Hepatocyte (in vitro differentiated cells): ENCODE measurements around the gene TAAR9. TPM values are rescaled to one million over a fixed set of nuclear protein-coding genes. Genes with fewer than 3 reads are reported as not detected.

Source experiments
- DNase-seq: peaks from one replicate; pipeline ENCODE4 v3.0.0-alpha.2; 2016; ENCODE audit warnings: low spot score
- H2AFZ ChIP-seq: fragments of 200-600 bp; sonication (generic); 2 replicates; pipeline ENCODE4 v1.6.0; 2016; ENCODE audit warnings: antibody characterized with exemption, mild to moderate bottlenecking
- H3K27ac ChIP-seq: fragments of 200-600 bp; sonication (generic); 2 replicates; pipeline ENCODE4 v1.5.1; 2016; ENCODE audit warnings: mild to moderate bottlenecking
- H3K27me3 ChIP-seq: fragments of 200-600 bp; sonication (generic); 2 replicates; pipeline ENCODE4 v1.6.1; 2016
- H3K36me3 ChIP-seq: fragments of 200-600 bp; sonication (generic); replicated peaks from 2 replicates; pipeline ENCODE4 v1.5.1; 2016; ENCODE audit warnings: low read depth; ENCODE audit not compliant: insufficient read depth
- H3K4me1 ChIP-seq: fragments of 200-600 bp; sonication (generic); 2 replicates; pipeline ENCODE4 v1.5.1; 2016; ENCODE audit warnings: mild to moderate bottlenecking, moderate library complexity; ENCODE audit not compliant: insufficient read depth
- H3K4me2 ChIP-seq: fragments of 200-600 bp; sonication (generic); 2 replicates; pipeline ENCODE4 v1.6.0; 2016
- H3K4me3 ChIP-seq: fragments of 200-600 bp; sonication (generic); 2 replicates; pipeline ENCODE4 v1.5.1; 2016; ENCODE audit warnings: mild to moderate bottlenecking
- H3K79me2 ChIP-seq: fragments of 200-600 bp; sonication (generic); 2 replicates; pipeline ENCODE4 v1.6.0; 2017; ENCODE audit warnings: mild to moderate bottlenecking
- H3K9me2 ChIP-seq: fragments of 200-600 bp; sonication (generic); replicated peaks from 2 replicates; pipeline ENCODE4 v1.6.0; 2017; ENCODE audit warnings: mild to moderate bottlenecking; ENCODE audit not compliant: insufficient read depth
- H3K9me3 ChIP-seq: fragments of 200-600 bp; sonication (generic); 2 replicates; pipeline ENCODE4 v1.5.1; 2016; ENCODE audit warnings: low read depth, mild to moderate bottlenecking
- H4K20me1 ChIP-seq: fragments of 200-600 bp; sonication (generic); 2 replicates; pipeline ENCODE4 v1.6.0; 2016; ENCODE audit warnings: mild to moderate bottlenecking; ENCODE audit not compliant: insufficient read depth, poor library complexity, severe bottlenecking
- CTCF ChIP-seq: fragments of 200-600 bp; sonication (generic); IDR thresholded peaks from 2 replicates; pipeline ENCODE4 v1.5.1; 2016; ENCODE audit warnings: antibody characterized with exemption, mild to moderate bottlenecking; ENCODE audit not compliant: poor library complexity
- EZH2 ChIP-seq: fragments of 200-600 bp; sonication (generic); IDR thresholded peaks from 2 replicates; pipeline ENCODE4 v1.6.1; 2016; ENCODE audit warnings: antibody characterized with exemption, mild to moderate bottlenecking, borderline replicate concordance
- EZH2phosphoT487 ChIP-seq: fragments of 200-600 bp; sonication (generic); IDR thresholded peaks from one replicate; pipeline ENCODE4 v1.6.1; 2018; ENCODE audit warnings: antibody characterized with exemption, mild to moderate bottlenecking, low read depth, moderate library complexity; ENCODE audit not compliant: unreplicated experiment, severe bottlenecking
- WGBS: methylation state at CpG from one replicate; pipeline ENCODE4 v1.1.6; 2016; ENCODE audit warnings: low lambda C conversion rate; ENCODE audit errors: missing lambda C conversion rate; 5-methylcytosine and 5-hydroxymethylcytosine counted together
- polyA plus RNA-seq: library from polyadenylated mRNA; unstranded; fragments of >200 nt; fragmentation: Nextera tagmentation; extraction: Ambion mirVana; gene quantifications from 2 replicates; pipeline ENCODE4 v1.2.1, GENCODE V29; 2016
- total RNA-seq: library from RNA; depleted of rRNA; stranded (reverse); fragments of >200 nt; gene quantifications from 2 replicates; pipeline ENCODE4 v1.2.3, GENCODE V29; 2014

TAAR9 gene
- total and polyA plus RNA-seq, 2 experiments from 2014 or later = not detected

- 84% methylated on average over 3 of the region's 3 CpGs for WGBS
- no peaks in the 10 kb centered on the region for H3K27me3 ChIP-seq
- no peak overlapping the region for H3K27ac ChIP-seq
- TF ChIP-seq EZH2phosphoT487 (no peak), EZH2 (no peak), CTCF (no peak)
- H3K9me3 ChIP-seq = no peaks in the 10 kb centered on the region
- H3K4me1 ChIP-seq = no peaks in the 10 kb centered on the region
- H3K36me3 ChIP-seq = no peaks in the 10 kb centered on the region
- no peaks in the 10 kb centered on the region for H4K20me1 ChIP-seq
- no peak for DNase-seq
- H3K4me3 ChIP-seq = no peak overlapping the region
- H2AFZ ChIP-seq = no peak overlapping the region
- H3K4me2 ChIP-seq = no peak overlapping the region
- H3K79me2 ChIP-seq = no peaks in the 10 kb centered on the region
- H3K9me2 ChIP-seq = no peaks in the 10 kb centered on the region
Measured at GRCh38 chr6:132537145-132537544, 932 bp upstream of the TAAR9 start.

- no peaks in the 10 kb centered on the region for H3K9me2 ChIP-seq
- H3K4me1 ChIP-seq = no peaks in the 10 kb centered on the region
- TF ChIP-seq EZH2phosphoT487 (no peak), CTCF (no peak), EZH2 (no peak)
- DNase-seq = no peak
- no peak overlapping the region for H3K27ac ChIP-seq
- no peak overlapping the region for H3K4me3 ChIP-seq
- no peaks in the 10 kb centered on the region for H3K79me2 ChIP-seq
- H2AFZ ChIP-seq = no peak overlapping the region
- no peaks in the 10 kb centered on the region for H3K9me3 ChIP-seq
- no peaks in the 10 kb centered on the region for H3K36me3 ChIP-seq
- no peaks in the 10 kb centered on the region for H3K27me3 ChIP-seq
- no peak overlapping the region for H3K4me2 ChIP-seq
- no peaks in the 10 kb centered on the region for H4K20me1 ChIP-seq
Measured at GRCh38 chr6:132544826-132545225, 6.7 kb downstream of the TAAR9 start.

GRCh38 chr6:132548746-132549463 lies 10.8 kb downstream of the TAAR9 start:
- TF ChIP-seq EZH2 (no peak), EZH2phosphoT487 (no peak), CTCF (no peak)
- no peak overlapping the region for H3K27ac ChIP-seq
- H3K36me3 ChIP-seq = no peaks in the 10 kb centered on the region
- no peak for DNase-seq
- no peaks in the 10 kb centered on the region for H3K9me2 ChIP-seq
- H3K27me3 ChIP-seq = no peaks in the 10 kb centered on the region
- H3K4me1 ChIP-seq = no peaks in the 10 kb centered on the region
- 87% methylated on average over 4 of the region's 4 CpGs for WGBS
- H3K79me2 ChIP-seq = no peaks in the 10 kb centered on the region
- H3K9me3 ChIP-seq = no peaks in the 10 kb centered on the region
- no peak overlapping the region for H3K4me2 ChIP-seq
- no peaks in the 10 kb centered on the region for H4K20me1 ChIP-seq
- H3K4me3 ChIP-seq = no peak overlapping the region
- no peak overlapping the region for H2AFZ ChIP-seq
